Stimulated activated CD4-positive, alpha-beta T cell treated with anti-CD3 and anti-CD28 coated beads, Interleukin-4, amount 100 ng/mL, for 4 hours (primary cell): ENCODE results near the gene CISD3.

ENCODE experiments used
- DNase-seq, 2 experiments: peaks; one replicate each; pipeline ENCODE4 v3.0.0-alpha.2; 2020

The CISD3 gene

DNA sequence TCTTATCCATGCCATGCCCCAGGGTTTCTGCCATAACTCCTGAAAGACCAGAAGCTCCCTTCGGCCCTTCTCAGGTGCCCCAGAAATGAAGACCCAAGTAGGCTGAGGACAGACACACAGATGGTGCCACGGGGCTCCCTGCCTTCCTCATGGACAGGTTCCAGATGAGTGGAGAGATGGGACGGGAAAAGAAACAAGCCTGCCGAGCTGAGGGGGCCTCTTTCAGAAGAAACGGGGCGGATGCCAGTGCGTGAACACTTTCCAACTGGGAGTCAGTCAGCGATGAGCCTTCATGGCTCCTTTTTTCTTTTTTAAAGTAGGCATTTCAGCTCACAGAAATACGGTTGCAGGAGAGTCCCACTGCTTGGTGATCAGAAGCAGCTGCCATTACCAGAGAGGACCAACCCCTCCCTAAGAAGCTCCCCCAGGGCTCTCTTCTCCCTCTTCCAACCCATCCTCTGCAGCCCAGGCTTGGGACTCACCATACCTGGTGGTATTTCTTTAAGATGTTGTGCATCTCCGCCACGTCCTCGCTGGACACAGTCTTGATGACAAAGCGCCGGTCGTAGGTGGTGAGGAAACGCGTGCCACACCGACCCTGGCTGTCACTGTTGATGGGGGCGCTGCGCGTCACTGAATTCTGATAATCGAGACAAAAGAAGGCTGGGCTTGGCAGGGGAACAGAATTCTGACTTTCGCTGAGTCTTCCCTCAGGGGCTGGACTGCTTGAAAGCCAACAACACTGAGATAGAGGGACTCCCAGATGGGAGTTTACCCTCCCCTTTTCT, 50.0 kb downstream of the CISD3 start:
- no peak for DNase-seq

GRCh38 chr17:38783227-38783626, 53.1 kb downstream of the CISD3 start:
- DNase-seq, result no peak
